Measurements from ENCODE around the gene TSPAN13. TPM values are rescaled to one million over a fixed set of nuclear protein-coding genes. Genes with fewer than 3 reads are reported as not detected.

The TSPAN13 gene
- total and polyA plus RNA-seq, 2 donors = 10.5 to 51.9 TPM

GRCh38 chr7:16810112-16810511 is 56.6 kb downstream of the TSPAN13 start:
- Histone ChIP-seq H3K9me3 (ENCODE audit: control insufficient read depth in 2 of 2, insufficient read depth in 1 of 2, low read length in 1 of 2) (no peaks in the 10 kb centered on the region), H3K27ac (ENCODE audit: low read depth in 1 of 2, low read length in 1 of 2) (no peak overlapping the region)
- WGBS = 76% methylated on average over 2 of the region's 2 CpGs

DNA sequence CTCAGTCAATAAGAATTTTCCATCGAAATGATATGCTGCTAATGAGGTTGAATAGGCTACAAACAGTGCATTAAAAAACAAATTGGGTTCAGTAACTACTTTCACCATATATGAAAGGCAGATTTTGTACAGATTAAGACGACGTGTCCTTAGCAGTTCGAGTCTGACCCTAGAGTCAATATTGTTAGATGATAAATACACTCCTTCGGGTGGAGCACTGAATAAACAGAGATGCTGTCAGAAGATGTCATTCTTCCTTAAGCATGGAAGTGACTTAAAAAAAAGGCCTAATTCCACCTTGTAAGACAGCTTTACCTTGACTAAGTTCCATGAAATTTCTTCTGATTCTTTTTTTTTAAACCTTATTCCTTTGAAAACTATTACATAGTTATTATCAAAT is 57.0 kb downstream of the TSPAN13 start:
- Histone ChIP-seq H3K36me3 (ENCODE audit: control insufficient read depth in 2 of 2, insufficient read depth in 2 of 2, low read length in 1 of 2) (no peaks in the 10 kb centered on the region), H3K4me3 (ENCODE audit: low read length in 2 of 2) (no peak overlapping the region), H3K4me1 (ENCODE audit: control insufficient read depth in 2 of 2, insufficient read depth in 2 of 2, low read length in 2 of 2) (no peaks in the 10 kb centered on the region), H3K9me3 (ENCODE audit: control insufficient read depth in 2 of 2, insufficient read depth in 1 of 2, low read length in 1 of 2) (no peaks in the 10 kb centered on the region), H3K27me3 (ENCODE audit: control insufficient read depth in 2 of 2, insufficient read depth in 1 of 2, low read length in 1 of 2) (no peaks in the 10 kb centered on the region), H3K27ac (ENCODE audit: low read depth in 1 of 2, low read length in 1 of 2) (no peak overlapping the region)
- WGBS = 97% methylated on average over 5 of the region's 5 CpGs
- DNase-seq (ENCODE audit: low read depth in 6 of 9, low spot score in 9 of 9) = no peak

More at GRCh38 chr7:16810112-16810511, 56.6 kb downstream of the TSPAN13 start:
- DNase-seq (ENCODE audit: low read depth in 6 of 9, low spot score in 9 of 9) = no peak
- H3K36me3 ChIP-seq (ENCODE audit: control insufficient read depth in 2 of 2, insufficient read depth in 2 of 2, low read length in 1 of 2) = no peaks in the 10 kb centered on the region
- no peaks in the 10 kb centered on the region for H3K27me3 ChIP-seq (ENCODE audit: control insufficient read depth in 2 of 2, insufficient read depth in 1 of 2, low read length in 1 of 2)
- H3K4me1 ChIP-seq (ENCODE audit: control insufficient read depth in 2 of 2, insufficient read depth in 2 of 2, low read length in 2 of 2) = no peaks in the 10 kb centered on the region
- H3K4me3 ChIP-seq (ENCODE audit: low read length in 2 of 2) = no peak overlapping the region

DNA sequence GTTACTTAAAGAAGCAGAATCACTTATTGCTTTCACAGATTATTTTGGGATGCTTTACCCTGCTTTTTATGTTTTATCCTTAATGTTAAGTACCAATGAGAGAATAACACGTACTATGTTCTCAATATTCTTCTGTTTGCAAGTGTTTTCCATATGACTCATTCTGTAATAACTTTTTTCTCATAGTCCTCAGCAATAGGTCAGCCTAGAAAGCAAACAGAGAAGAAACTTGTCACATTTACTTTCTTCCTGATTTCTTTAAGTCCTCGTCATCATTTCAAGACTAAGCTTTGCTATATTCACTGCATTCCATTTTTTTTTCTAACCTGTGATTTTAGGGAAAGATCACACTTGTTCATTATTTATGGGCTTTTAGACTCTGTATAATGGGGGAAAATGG is 58.0 kb downstream of the TSPAN13 start:
- DNase-seq (ENCODE audit: low read depth in 6 of 9, low spot score in 9 of 9) = no peak
- WGBS = 92% methylated on average over 2 of the region's 2 CpGs
- Histone ChIP-seq H3K27me3 (ENCODE audit: control insufficient read depth in 2 of 2, insufficient read depth in 1 of 2, low read length in 1 of 2) (no peaks in the 10 kb centered on the region), H3K9me3 (ENCODE audit: control insufficient read depth in 2 of 2, insufficient read depth in 1 of 2, low read length in 1 of 2) (no peaks in the 10 kb centered on the region), H3K27ac (ENCODE audit: low read depth in 1 of 2, low read length in 1 of 2) (no peak overlapping the region), H3K4me1 (ENCODE audit: control insufficient read depth in 2 of 2, insufficient read depth in 2 of 2, low read length in 2 of 2) (no peaks in the 10 kb centered on the region), H3K36me3 (ENCODE audit: control insufficient read depth in 2 of 2, insufficient read depth in 2 of 2, low read length in 1 of 2) (no peaks in the 10 kb centered on the region), H3K4me3 (ENCODE audit: low read length in 2 of 2) (no peak overlapping the region)

- no peak for DNase-seq (ENCODE audit: low read depth in 6 of 9, low spot score in 9 of 9)
- Histone ChIP-seq H3K4me1 (ENCODE audit: control insufficient read depth in 2 of 2, insufficient read depth in 2 of 2, low read length in 2 of 2) (no peaks in the 10 kb centered on the region), H3K27ac (ENCODE audit: low read depth in 1 of 2, low read length in 1 of 2) (no peak overlapping the region), H3K27me3 (ENCODE audit: control insufficient read depth in 2 of 2, insufficient read depth in 1 of 2, low read length in 1 of 2) (no peaks in the 10 kb centered on the region), H3K9me3 (ENCODE audit: control insufficient read depth in 2 of 2, insufficient read depth in 1 of 2, low read length in 1 of 2) (no peaks in the 10 kb centered on the region), H3K36me3 (ENCODE audit: control insufficient read depth in 2 of 2, insufficient read depth in 2 of 2, low read length in 1 of 2) (no peaks in the 10 kb centered on the region), H3K4me3 (ENCODE audit: low read length in 2 of 2) (no peak overlapping the region)
- WGBS = 94% methylated on average over 4 of the region's 4 CpGs
Observed at GRCh38 chr7:16812542-16813231, 59.1 kb downstream of the TSPAN13 start.

DNA sequence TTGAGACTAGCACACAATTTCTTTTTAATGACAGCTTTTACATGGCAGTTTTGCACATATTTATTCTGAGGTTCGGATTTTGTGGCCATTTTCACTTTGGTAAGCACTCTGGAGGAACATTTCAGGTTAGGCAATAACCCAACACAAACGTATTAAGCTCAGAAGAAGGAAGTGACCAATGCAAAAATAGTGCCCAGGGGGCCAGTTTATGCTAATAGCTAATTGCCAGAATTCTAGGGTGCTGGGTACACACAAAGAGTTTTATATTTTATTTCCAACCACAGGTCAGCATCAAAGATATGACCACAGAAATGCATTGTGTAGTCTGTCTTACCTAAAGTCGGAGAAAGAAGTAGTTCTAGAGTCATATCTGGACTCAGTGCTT is 59.7 kb downstream of the TSPAN13 start:
- no peak for DNase-seq (ENCODE audit: low read depth in 6 of 9, low spot score in 9 of 9)
- H3K36me3 ChIP-seq (ENCODE audit: control insufficient read depth in 2 of 2, insufficient read depth in 2 of 2, low read length in 1 of 2) = no peaks in the 10 kb centered on the region
- H3K27me3 ChIP-seq (ENCODE audit: control insufficient read depth in 2 of 2, insufficient read depth in 1 of 2, low read length in 1 of 2) = no peaks in the 10 kb centered on the region
- WGBS = 91% methylated on average over 3 of the region's 3 CpGs
- H3K4me1 ChIP-seq (ENCODE audit: control insufficient read depth in 2 of 2, insufficient read depth in 2 of 2, low read length in 2 of 2) = no peaks in the 10 kb centered on the region
- H3K4me3 ChIP-seq (ENCODE audit: low read length in 2 of 2) = no peak overlapping the region
- no peaks in the 10 kb centered on the region for H3K9me3 ChIP-seq (ENCODE audit: control insufficient read depth in 2 of 2, insufficient read depth in 1 of 2, low read length in 1 of 2)
- H3K27ac ChIP-seq (ENCODE audit: low read depth in 1 of 2, low read length in 1 of 2) = no peak overlapping the region

DNA sequence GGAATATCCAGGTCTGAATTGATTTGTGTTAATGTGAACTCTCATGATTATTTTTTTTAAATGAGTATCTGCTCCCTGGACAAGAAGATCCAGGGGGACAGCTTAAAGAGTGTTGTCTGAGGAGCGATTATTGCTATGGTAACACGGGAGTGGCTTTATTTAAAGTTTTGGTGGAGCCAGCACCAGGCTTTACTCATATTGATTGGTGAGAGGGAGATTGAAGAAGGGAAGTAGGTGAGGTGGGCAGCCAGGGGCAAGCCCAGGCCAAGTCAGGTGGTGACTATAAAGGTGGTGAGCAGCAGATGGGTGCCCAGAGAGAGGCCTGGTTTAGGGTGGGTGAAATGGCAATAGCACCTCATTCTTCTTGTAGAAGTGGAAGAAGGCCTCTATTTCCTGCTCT is 61.4 kb downstream of the TSPAN13 start:
- 98% methylated on average over 2 of the region's 2 CpGs for WGBS
- Histone ChIP-seq H3K27me3 (ENCODE audit: control insufficient read depth in 2 of 2, insufficient read depth in 1 of 2, low read length in 1 of 2) (no peaks in the 10 kb centered on the region), H3K4me1 (ENCODE audit: control insufficient read depth in 2 of 2, insufficient read depth in 2 of 2, low read length in 2 of 2) (no peaks in the 10 kb centered on the region), H3K4me3 (ENCODE audit: low read length in 2 of 2) (no peak overlapping the region), H3K27ac (ENCODE audit: low read depth in 1 of 2, low read length in 1 of 2) (no peak overlapping the region), H3K36me3 (ENCODE audit: control insufficient read depth in 2 of 2, insufficient read depth in 2 of 2, low read length in 1 of 2) (no peaks in the 10 kb centered on the region), H3K9me3 (ENCODE audit: control insufficient read depth in 2 of 2, insufficient read depth in 1 of 2, low read length in 1 of 2) (no peaks in the 10 kb centered on the region)
- no peak for DNase-seq (ENCODE audit: low read depth in 6 of 9, low spot score in 9 of 9)

DNA sequence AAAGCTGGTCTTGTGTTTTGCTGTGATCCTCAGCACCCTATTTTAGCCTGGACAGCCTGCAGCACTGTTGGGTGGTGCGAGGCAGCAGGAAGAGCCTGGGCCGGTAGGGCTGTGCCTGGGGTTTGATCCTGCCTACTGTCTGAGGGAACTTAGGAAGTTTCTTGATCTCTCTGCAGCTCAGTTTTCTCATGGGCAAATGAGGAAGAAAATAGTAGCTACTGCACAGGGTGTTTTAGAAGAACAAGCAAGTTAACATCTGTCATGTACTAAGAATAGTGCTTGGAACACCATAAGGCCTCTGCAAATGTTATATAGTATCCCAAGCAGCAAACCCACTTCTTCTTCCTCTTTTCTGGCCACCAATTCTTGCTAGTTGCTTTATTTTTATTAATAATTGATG is 63.3 kb downstream of the TSPAN13 start:
- no peak for DNase-seq (ENCODE audit: low read depth in 6 of 9, low spot score in 9 of 9)
- Histone ChIP-seq H3K4me1 (ENCODE audit: control insufficient read depth in 2 of 2, insufficient read depth in 2 of 2, low read length in 2 of 2) (no peaks in the 10 kb centered on the region), H3K27ac (ENCODE audit: low read depth in 1 of 2, low read length in 1 of 2) (no peak overlapping the region), H3K27me3 (ENCODE audit: control insufficient read depth in 2 of 2, insufficient read depth in 1 of 2, low read length in 1 of 2) (no peaks in the 10 kb centered on the region), H3K9me3 (ENCODE audit: control insufficient read depth in 2 of 2, insufficient read depth in 1 of 2, low read length in 1 of 2) (no peaks in the 10 kb centered on the region), H3K4me3 (ENCODE audit: low read length in 2 of 2) (no peak overlapping the region), H3K36me3 (ENCODE audit: control insufficient read depth in 2 of 2, insufficient read depth in 2 of 2, low read length in 1 of 2) (no peaks in the 10 kb centered on the region)
- 42% methylated on average over 2 of the region's 2 CpGs for WGBS

- Histone ChIP-seq H3K9me3 (ENCODE audit: control insufficient read depth in 2 of 2, insufficient read depth in 1 of 2, low read length in 1 of 2) (no peaks in the 10 kb centered on the region), H3K36me3 (ENCODE audit: control insufficient read depth in 2 of 2, insufficient read depth in 2 of 2, low read length in 1 of 2) (no peaks in the 10 kb centered on the region), H3K27me3 (ENCODE audit: control insufficient read depth in 2 of 2, insufficient read depth in 1 of 2, low read length in 1 of 2) (no peaks in the 10 kb centered on the region), H3K4me3 (ENCODE audit: low read length in 2 of 2) (no peak overlapping the region), H3K27ac (ENCODE audit: low read depth in 1 of 2, low read length in 1 of 2) (no peak overlapping the region), H3K4me1 (ENCODE audit: control insufficient read depth in 2 of 2, insufficient read depth in 2 of 2, low read length in 2 of 2) (no peaks in the 10 kb centered on the region)
- DNase-seq (ENCODE audit: low read depth in 6 of 9, low spot score in 9 of 9) = no peak
- 97% methylated on average over 1 of the region's 1 CpG for WGBS
Observed at GRCh38 chr7:16817536-16817935, 64.0 kb downstream of the TSPAN13 start.

DNA sequence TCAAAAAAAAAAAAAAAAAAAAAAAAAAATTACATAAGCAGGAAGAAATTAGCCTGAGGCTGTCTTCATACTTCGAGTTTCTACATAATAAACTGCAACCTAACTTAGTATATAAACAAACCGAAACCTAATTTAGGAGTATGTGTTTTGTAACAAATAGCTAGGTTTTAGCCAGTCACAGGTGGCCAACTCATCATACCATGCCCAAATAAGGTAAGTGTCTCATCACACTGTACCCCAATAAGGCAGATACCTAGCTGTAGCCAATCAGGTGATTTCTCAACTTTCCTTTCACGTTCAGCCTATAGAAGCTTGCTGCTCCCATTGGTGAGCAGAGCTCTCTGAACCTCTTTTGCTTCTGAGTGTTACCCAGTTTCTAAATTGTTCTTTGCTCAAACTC is 65.2 kb downstream of the TSPAN13 start:
- no peak overlapping the region for H3K27ac ChIP-seq (ENCODE audit: low read depth in 1 of 2, low read length in 1 of 2)
- H3K4me3 ChIP-seq (ENCODE audit: low read length in 2 of 2) = no peak overlapping the region
- no peaks in the 10 kb centered on the region for H3K36me3 ChIP-seq (ENCODE audit: control insufficient read depth in 2 of 2, insufficient read depth in 2 of 2, low read length in 1 of 2)
- no peaks in the 10 kb centered on the region for H3K4me1 ChIP-seq (ENCODE audit: control insufficient read depth in 2 of 2, insufficient read depth in 2 of 2, low read length in 2 of 2)
- no peaks in the 10 kb centered on the region for H3K9me3 ChIP-seq (ENCODE audit: control insufficient read depth in 2 of 2, insufficient read depth in 1 of 2, low read length in 1 of 2)
- DNase-seq (ENCODE audit: low read depth in 6 of 9, low spot score in 9 of 9) = no peak
- H3K27me3 ChIP-seq (ENCODE audit: control insufficient read depth in 2 of 2, insufficient read depth in 1 of 2, low read length in 1 of 2) = no peaks in the 10 kb centered on the region
- 97% methylated on average over 3 of the region's 3 CpGs for WGBS

Measured in thymus (tissue), 11 donors.